HG03175 (cell line): ENCODE measurements around the gene NELL2.

Experiments
- ATAC-seq: cut with Tn5 transposase; IDR thresholded peaks from one replicate; pipeline ENCODE4 v1.9.1; 2021; ENCODE audit warnings: mild to moderate bottlenecking, moderate library complexity; ENCODE audit not compliant: unreplicated experiment

Gene NELL2

DNA sequence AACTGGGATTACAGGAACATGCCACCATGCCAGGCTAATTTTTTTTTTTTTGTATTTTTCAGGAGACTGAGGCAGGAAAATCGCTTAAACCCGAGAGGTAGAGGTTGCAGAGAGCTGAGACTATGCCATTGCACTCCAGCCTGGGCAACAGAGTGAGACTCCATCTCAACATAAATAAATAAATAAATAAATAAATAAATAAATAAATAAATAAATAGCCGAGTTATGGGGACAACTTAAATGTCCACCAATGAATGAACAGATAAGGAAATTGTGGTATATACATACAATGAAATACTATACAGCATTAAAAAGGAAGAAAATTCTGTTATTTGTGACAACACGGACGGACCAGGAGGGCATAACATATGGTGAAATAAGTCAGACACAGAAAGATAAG lies 325.7 kb downstream of the NELL2 start:
- ATAC-seq: no peak

DNA sequence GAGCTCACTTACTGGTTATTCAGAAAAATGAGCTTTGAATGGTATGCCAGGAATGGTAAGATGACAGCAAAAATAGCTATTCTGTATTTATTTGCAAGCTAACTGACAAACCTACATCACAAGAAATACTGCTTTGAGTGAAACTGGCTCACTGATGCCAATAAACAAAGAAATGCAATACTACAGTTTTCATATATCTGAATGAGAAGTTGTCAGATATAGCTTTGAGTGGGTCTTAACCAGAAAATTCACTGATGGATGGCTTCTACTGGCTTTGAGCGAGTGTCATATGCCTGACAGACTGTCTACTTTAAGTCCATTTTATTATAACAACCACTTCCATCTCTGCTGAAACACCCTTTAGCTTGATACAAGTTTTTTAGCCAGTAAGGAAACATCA lies 330.1 kb downstream of the NELL2 start:
- ATAC-seq: no peak

DNA sequence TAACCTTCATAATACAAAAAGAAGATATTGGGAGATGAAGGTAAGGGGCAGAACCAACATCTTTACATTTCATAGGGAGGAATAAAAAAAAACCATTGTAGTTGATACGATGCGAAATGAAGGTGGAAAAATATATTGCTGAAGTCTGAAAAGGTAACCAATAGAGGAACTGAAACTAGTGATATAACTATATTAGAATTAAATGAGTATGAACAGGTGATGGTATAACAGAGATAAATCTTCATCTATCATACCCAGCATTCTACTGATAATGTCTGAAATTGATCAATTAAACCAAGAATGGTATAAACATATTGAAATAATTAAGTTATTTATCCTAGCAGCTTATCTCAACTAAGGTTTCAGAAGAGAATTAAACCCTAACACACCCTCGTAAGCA lies 332.1 kb downstream of the NELL2 start:
- ATAC-seq: peak; percentile 80

DNA sequence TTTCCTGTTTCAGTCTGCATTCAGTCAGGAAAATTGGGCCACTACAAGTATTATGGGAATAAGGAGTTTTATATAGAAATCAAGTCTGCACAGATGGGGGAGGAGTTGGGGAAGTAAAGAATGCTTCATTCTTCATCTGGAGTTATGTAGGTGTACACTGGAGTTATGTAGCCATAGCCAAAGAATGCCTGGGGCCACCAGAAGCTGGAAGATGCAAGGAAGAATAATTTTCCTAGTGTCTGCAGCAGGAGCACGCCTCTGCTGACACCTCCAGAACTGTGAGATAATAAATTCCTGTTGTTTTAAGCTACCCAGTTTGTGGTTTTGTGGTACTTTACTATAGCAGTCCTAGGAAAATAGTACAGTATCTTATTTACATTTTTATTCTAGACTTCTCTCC lies 333.4 kb downstream of the NELL2 start:
- no peak for ATAC-seq

DNA sequence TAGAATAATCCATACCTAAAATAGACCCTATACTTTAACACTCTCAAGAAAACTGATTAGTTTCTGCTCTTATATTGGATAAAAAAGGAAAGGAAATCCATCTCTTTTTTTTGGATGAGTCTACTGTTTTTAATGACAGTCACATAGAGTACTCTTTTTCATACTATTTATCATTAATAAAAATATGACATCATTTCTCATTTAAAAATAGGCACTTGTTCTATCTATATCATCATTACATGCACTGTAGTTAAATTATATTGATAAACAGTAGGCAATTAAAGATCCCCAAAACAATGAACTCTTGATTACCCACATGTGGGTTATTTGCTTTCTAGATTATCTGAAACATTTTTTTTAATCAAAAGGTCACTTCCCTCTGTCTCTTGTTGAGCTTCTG lies 338.8 kb downstream of the NELL2 start:
- ATAC-seq: no peak

DNA sequence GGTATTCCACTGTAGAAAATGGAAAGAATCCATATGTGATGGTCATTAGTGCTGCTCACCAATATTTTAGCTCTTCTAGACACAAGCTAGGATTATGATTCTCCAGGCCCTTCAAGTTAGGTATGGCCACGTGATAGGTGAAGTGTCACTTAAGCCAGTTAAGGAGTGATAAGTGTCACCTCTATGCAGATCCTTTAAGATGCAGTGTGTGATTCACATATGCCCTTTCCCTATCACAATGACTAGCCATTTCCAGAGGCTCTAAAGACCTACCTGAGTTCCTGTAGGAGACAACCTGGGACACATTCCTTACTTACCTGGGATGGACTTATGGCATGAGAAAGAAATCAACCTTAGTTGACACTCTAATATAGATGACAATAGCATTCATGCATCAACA lies 343.2 kb downstream of the NELL2 start:
- ATAC-seq: no peak

DNA sequence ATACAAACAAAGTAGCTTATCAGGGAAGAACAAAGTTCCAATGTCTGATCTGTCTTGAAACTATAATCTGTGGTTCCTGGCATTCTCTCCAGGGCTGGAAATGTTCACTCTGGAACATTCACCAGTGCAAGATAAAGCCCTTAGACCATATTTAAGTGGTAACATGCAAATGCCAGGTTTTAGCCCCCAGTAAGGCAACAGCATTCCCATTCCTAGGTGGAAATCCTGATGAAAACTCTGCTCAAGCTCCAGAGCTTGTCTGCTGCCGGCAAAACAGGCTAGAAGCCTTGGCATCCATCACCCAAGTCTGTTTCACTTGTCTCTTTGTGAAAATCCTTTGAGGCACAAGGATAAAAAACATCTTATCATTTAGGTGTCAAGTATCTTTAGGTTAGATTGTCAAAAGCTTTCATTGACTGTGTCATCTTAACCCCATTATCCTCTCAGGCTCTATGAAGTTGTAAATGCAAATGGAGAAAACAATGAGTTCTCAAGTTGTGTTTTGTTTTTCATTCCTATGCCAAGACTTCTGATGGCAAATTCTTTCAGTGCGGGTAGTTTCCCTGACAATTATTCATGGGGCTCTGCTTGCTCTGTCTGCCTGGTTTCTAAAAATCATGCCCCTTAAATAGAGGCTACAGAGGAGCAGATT lies 344.7 kb downstream of the NELL2 start:
- no peak for ATAC-seq

DNA sequence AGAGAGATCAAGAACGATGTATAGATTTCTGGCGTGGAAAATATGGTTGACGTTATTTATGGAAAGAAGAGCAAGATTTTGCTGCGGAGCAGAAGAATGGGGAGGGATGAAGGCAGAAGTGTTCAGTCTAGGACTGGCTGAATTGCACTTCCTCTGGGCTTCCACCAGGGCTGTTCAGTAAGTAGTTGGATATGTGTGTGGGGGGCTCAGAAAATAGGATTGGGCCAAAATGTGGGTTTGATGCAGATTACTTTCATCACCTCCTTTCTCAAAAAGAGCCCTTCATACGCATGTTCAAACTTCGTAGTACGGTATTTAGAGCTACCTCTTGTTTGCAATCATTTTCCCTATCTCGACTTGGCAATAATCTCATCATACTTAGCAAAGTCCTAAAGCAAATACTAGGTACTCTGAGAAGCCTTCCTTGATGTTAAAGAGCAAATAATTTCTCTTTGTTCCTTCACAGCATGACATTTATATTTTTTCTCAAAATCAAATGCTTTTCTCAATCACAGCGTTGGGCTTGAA lies 349.4 kb downstream of the NELL2 start:
- ATAC-seq: no peak

DNA sequence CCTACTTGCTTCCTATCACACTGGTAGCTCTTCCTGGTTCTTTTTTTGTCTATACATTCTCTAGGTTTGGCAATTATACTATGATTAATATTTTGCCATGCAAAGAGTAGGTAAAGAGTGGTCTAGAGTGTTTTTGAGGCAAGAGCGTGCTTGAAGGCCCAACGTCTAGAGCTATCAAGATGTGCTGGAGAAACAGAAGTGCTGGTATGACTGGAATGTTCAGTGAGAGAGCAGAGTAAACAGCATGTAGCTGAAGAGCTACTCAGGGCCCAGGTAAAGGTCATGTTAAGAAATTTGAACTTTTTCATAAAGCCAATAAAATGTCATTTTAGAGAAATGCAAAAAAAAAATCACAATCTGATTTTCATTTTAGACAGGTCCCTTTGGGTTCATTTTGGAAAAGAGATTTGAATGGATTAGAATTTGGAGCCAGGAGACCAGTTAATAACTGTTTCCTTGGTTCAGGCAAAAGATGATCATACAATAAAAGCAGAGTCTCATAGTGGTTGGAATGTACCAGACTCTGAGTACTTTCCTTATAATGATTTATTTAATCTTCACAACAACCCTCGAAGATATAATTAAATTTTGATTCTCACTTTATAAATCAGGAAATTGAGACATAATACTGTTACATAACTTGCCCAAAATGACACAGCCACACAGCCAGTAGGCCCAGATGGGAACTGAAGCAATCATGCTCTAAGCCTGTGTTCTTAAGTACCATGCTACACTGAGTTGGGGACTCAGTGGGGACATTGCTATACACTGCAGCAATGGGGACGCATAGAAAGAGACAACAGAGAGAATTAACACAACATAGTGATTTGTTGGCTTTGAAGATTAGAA lies 350.1 kb downstream of the NELL2 start:
- no peak for ATAC-seq

DNA sequence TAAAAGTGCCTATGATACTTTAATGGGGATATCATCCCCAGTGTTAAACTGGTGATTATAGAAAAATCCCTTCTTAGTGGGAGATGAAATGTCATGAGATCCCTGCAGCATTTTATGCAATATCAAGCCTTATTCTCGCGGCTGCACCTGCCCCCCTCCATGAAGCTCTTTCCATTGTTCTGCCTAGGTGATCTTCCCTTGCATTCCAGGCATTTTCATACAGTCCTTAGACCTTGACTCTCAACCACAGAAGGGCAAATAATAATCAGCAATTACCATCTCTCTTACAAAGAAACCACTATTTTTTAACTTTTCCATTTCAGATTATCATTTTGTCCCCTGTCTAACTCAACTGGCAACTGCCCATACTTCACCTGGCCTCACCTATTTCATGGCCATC lies 352.3 kb downstream of the NELL2 start:
- no peak for ATAC-seq

DNA sequence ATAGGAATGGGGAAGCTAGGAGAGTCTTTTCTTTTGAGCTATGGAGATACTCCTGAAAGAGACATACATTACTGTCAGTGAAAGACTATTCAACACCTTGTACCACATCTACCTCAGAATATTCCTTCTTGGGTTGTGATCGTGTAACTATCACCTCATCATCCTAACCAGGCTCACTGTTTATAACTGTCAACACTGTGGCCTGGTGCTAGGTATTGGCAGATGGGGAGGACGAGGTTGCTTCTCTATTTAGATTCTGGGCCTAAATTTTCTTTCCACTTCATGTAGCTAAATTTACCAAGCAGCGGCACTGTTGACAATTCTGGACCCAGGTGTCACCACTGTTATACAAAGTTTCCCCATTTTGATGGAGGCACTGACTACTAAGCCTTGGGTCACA lies 354.4 kb downstream of the NELL2 start:
- no peak for ATAC-seq

DNA sequence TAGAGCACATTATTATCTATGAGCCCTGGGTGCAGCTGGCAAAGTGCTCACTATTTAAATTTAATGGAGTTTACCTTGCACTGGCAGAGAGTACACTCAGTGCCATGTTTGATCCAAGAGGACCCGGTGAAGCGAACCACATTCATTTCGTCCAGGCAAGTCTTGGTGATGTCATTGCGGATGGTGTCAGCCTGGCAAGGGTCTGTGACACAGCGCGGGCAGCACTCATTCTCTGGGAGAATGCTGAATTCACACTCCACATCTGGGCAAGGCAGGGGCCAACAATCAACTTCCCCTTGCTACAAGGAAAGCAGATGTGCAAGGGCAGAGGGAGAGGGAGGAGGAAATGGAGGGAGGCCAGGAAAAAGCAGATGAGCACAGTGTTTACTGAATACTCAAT lies 356.2 kb downstream of the NELL2 start:
- ATAC-seq: no peak

DNA sequence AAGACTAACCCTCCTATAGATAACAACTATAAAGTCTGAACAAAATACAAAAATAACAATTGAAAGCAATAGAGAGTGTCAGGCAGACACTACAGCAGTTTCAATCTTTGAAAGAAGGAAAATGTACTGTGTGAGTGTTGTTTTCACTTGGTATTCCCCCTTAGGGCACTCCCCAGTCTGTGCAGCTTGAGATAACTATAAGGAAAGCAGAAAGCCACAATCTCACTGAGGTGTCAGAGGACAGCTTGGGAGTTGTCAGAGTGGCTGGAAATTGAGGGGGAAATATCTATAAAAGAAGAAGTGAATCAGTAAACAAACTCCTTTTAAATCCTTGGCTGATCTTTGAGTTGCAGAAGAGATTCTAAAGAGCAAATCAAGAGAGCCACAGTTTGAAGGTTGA lies 364.8 kb downstream of the NELL2 start:
- no peak for ATAC-seq

DNA sequence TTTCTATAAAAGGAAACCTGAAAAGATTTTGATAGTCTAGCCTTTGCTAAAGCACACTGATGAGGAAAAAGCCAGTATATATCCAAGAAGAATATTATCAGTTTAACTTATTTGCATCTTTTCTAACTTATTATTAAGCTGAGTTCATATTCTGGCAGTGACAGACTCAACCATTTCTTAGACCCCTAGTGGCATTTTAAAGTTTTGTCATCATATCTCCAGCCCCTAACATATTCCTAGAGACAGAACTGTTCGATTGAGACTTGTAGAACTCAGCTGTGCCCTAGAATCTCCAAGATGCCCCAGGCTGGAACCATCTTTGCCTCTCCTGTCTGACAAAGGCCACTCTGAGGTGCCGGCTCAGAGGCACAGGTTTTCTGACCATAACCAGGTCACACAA lies 365.6 kb downstream of the NELL2 start:
- no peak for ATAC-seq

DNA sequence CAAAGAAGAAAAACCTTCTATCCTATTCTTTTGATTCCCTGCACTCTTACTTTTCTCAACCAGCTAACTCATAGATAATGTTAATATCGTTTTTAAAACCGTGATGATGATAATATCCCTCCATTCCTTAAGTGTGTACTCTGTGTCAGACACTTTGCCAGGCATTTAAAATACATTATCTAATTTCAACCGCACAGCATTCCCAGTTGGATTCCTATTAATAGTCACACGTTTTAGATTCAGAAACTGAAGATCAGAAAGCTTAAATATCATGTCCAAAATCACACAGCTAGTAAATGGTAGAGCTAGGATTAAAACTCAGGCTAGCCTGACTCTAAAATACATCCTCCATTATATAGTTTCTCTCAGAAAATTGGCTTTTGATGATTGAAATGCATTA lies 366.0 kb downstream of the NELL2 start:
- no peak for ATAC-seq

DNA sequence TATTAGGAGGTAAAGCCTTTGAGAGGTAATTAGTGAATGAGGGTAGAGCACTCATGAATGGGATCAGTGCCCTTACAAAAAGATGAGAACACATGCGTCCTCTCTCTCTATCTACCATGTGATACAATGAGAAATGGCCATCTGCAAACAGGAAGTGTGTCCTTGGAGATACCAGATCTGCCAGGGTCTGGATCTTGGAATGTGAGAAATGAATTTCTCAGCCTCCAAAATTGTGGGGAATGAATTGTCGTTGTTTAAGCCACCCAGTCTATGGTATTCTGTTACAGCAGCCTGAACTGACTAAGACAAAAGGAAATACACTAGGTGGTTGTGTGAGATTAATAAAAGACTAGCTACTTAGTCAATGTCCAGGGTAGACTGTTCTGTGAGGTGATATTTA lies 366.6 kb downstream of the NELL2 start:
- ATAC-seq: no peak

DNA sequence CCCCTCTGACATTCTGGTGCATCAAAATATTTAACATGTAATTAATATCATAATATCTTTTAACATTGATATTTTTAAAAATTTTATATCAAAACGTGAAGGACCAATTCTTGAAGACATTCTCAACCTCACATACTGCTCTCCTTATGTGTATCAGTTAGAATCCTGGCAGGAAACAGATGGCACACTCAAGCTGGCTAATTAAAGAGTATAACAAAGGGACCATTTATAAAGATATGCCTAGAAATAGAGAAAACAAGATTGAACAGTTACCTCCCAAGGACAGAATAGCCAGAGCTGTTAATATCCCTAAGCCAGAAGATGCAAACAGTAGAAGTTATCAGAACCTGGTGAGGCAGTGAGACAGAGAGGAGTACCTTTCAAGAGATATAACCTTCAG lies 368.7 kb downstream of the NELL2 start:
- ATAC-seq: no peak

DNA sequence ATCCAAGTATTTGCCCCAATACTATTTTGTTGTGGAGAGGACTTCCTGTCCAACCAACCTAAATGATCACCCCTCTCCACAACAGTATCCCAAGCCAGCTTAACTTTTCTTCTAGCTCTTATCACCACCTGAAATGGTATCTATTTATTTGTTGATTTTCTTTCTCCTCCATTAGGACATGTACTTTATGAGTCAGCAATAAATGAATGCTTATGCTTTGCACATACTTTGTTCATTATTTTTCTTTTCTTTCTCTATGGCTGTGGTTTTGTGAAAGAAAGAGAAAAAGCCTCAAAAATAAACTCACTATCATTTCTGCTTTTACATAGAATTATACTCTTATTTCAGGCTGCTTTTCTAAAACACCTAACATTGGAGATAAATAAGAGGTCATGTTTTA lies 371.3 kb downstream of the NELL2 start:
- ATAC-seq: no peak

DNA sequence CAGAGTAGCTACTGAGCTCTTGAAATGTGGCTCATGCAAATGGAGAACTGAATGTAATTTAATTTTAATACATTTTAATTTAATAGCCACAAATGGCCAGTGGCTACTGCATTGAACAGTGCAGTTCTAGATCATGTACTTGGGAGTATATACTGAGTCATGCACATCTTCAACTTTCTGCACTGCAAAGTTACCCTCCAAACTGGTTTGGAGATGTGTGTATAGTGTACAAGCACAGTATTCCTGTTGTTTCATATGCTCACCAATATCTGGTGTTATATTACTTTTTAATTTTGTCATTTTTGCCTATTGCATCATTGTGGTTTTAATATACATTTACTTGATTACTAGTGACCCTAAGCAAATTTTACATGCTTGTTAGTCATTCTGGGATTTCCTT lies 372.8 kb downstream of the NELL2 start:
- ATAC-seq: no peak

DNA sequence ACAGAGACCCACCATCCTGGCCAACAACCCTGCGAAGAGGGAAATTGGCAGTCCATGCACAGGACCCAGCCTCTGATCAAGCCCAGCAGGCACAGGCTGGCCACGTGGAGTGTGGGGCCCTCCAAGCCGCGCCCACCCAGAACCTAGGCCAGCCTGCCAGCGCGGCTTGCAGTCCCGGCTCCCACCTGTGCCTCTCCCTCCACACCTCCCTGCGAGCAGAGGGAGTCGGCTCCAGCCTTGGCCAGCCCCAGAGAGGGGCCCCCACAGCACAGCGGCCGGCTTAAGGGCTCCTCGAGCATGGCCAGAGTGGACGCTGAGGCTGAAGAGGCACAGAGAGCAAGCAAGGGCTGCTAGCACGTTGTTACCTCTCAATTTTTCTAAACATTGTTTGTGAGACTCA lies 373.4 kb downstream of the NELL2 start:
- no peak for ATAC-seq

DNA sequence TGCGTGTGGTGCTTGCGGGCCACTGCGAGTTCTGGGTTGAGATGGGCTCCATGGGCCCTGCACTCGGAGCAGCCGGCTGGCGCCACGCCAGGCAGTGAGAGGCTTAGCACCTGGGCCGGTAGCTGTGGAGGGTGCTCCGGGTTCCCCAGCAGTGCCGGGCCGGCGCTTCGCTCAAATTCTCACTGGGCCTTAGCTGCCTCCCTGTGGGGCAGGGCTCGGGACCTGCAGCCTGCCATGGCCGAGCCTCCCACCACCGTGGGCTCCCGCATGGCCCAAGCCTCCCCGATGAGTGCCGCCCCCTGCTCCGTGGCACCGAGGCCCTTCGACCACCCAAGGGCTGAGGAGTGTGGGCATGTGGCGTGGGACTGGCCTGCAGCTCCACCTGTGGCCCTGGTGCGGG lies 375.7 kb downstream of the NELL2 start:
- no peak for ATAC-seq

DNA sequence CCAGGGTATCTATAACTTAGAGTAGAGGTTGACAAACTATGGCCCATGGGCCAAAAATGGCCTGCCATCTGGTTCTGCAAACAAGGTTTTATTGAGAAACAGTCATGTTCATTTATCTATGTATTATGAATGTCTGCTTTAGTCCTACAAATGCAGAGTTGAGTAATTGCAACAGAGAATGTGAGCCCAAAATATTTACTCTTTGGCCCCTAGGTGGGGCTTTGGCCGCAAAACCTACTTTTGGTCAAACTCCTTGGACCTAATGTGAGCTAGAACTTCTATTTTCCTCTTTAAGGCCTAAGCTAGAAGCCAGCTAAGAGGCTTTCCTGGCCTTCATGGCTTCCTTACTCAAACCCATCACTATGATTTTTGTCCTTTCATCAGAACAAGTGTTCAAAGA lies 379.1 kb downstream of the NELL2 start:
- ATAC-seq: no peak
